HEK293 (cell line): Measurements from ENCODE around the gene TOMM40L.

Experiments used
- CTCF ChIA-PET: fragments of 350-600 bp; formaldehyde crosslinking; extraction: SDS; loops from one replicate; lab custom pipeline; 2021; ENCODE audit warnings: antibody characterized with exemption; lab: Yijun Ruan, JAX
- POLR2A ChIA-PET: fragments of 300-600 bp; formaldehyde crosslinking; extraction: SDS; loops from one replicate; lab custom pipeline; 2020; ENCODE audit warnings: antibody characterized with exemption, inconsistent platforms; lab: Yijun Ruan, JAX
- H3K27ac ChIP-seq: fragments of 200-500 bp; sonication (Bioruptor generic); 2 replicates; pipeline ENCODE4 v1.5.1; 2014; ENCODE audit warnings: low read depth, low read length, control low read depth, inconsistent platforms; ENCODE audit errors: extremely low read depth
- H3K36me3 ChIP-seq, 2 experiments: fragments of 200-500 bp in 1 of 2; sonication (Bioruptor generic) in 1 of 2; 1 replicate in 1 of 2; 2 replicates in 1 of 2; pipeline ENCODE4 v1.5.1; 2014 to 2017; ENCODE audit warnings: inconsistent platforms in 2 of 2, low read length in 2 of 2; ENCODE audit not compliant: control insufficient read depth in 2 of 2, insufficient read depth in 1 of 2
- H3K4me1 ChIP-seq: fragments of 200-500 bp; sonication (Bioruptor generic); 2 replicates; pipeline ENCODE4 v1.5.1; 2014; ENCODE audit warnings: mild to moderate bottlenecking, low read length, inconsistent platforms; ENCODE audit not compliant: control insufficient read depth, insufficient read depth
- H3K4me3 ChIP-seq: 2 replicates; pipeline ENCODE4 v1.5.1; 2011; ENCODE audit warnings: low read depth, mild to moderate bottlenecking, control low read depth, low read length, moderate library complexity
- H3K9me3 ChIP-seq: fragments of 200-500 bp; sonication (Bioruptor generic); 2 replicates; pipeline ENCODE4 v1.5.1; 2014; ENCODE audit warnings: low read depth, low read length, inconsistent platforms; ENCODE audit not compliant: control insufficient read depth, insufficient read depth
- EGR2 ChIP-seq: fragments of 450-650 bp; formaldehyde crosslinking; IDR thresholded peaks from 2 replicates; pipeline ENCODE4 v1.5.1; 2016; ENCODE audit warnings: low read depth, missing biosample characterization, missing genetic modification characterization
- HOXA7 ChIP-seq: sonication (generic); formaldehyde crosslinking; IDR thresholded peaks from 2 replicates; pipeline ENCODE4 v1.8.1; 2022; ENCODE audit warnings: missing genetic modification reagents, borderline replicate concordance
- PRDM1 ChIP-seq: fragments of 450-650 bp; formaldehyde crosslinking; IDR thresholded peaks from 2 replicates; pipeline ENCODE4; 2016; ENCODE audit warnings: missing biosample characterization, missing genetic modification characterization
- SP2 ChIP-seq: fragments of 450-650 bp; formaldehyde crosslinking; IDR thresholded peaks from 2 replicates; pipeline ENCODE4 v1.5.1; 2016; ENCODE audit warnings: missing biosample characterization, missing genetic modification characterization
- SP3 ChIP-seq: fragments of 450-650 bp; formaldehyde crosslinking; IDR thresholded peaks from 2 replicates; pipeline ENCODE4 v1.5.1; 2016; ENCODE audit warnings: missing biosample characterization, missing genetic modification characterization
- ZBTB20 ChIP-seq: fragments of 450-650 bp; formaldehyde crosslinking; IDR thresholded peaks from 2 replicates; pipeline ENCODE4 v1.5.1; 2016; ENCODE audit warnings: missing biosample characterization, missing genetic modification characterization
- ZFP41 ChIP-seq: fragments of 450-650 bp; formaldehyde crosslinking; IDR thresholded peaks from 2 replicates; pipeline ENCODE4 v1.5.1; 2016; ENCODE audit warnings: missing biosample characterization, missing genetic modification characterization, borderline replicate concordance
- ZNF202 ChIP-seq: fragments of 450-650 bp; formaldehyde crosslinking; IDR thresholded peaks from 2 replicates; pipeline ENCODE4 v1.5.1; 2016; ENCODE audit warnings: missing biosample characterization, missing genetic modification characterization, borderline replicate concordance
- ZNF221 ChIP-seq: fragments of 450-650 bp; formaldehyde crosslinking; IDR thresholded peaks from 2 replicates; pipeline ENCODE4 v1.5.1; 2017; ENCODE audit warnings: missing biosample characterization, missing genetic modification characterization, borderline replicate concordance
- ZNF23 ChIP-seq: fragments of 450-650 bp; formaldehyde crosslinking; IDR thresholded peaks from 2 replicates; pipeline ENCODE4 v1.5.1; 2016; ENCODE audit warnings: missing biosample characterization, missing genetic modification characterization, borderline replicate concordance
- ZNF292 ChIP-seq: fragments of 450-650 bp; formaldehyde crosslinking; IDR thresholded peaks from 2 replicates; pipeline ENCODE4 v1.5.1; 2016; ENCODE audit warnings: low read depth, missing biosample characterization, missing genetic modification characterization, borderline replicate concordance
- ZNF302 ChIP-seq: fragments of 450-650 bp; formaldehyde crosslinking; IDR thresholded peaks from 2 replicates; pipeline ENCODE4 v1.5.1; 2016; ENCODE audit warnings: missing biosample characterization, missing genetic modification characterization, low read depth
- ZNF324 ChIP-seq: fragments of 450-650 bp; formaldehyde crosslinking; IDR thresholded peaks from 2 replicates; pipeline ENCODE4 v1.5.1; 2016; ENCODE audit warnings: missing biosample characterization, missing genetic modification characterization
- ZNF433 ChIP-seq: fragments of 450-650 bp; formaldehyde crosslinking; IDR thresholded peaks from 2 replicates; pipeline ENCODE4 v1.5.1; 2016; ENCODE audit warnings: missing biosample characterization, missing genetic modification characterization, low read depth
- ZNF544 ChIP-seq: fragments of 450-650 bp; formaldehyde crosslinking; IDR thresholded peaks from 2 replicates; pipeline ENCODE4 v1.5.0; 2017; ENCODE audit warnings: missing biosample characterization, missing genetic modification characterization
- ZNF555 ChIP-seq: fragments of 450-650 bp; formaldehyde crosslinking; conservative IDR thresholded peaks from 2 replicates; pipeline ENCODE4 v1.5.1; 2017; ENCODE audit warnings: missing biosample characterization, mild to moderate bottlenecking, missing genetic modification characterization, inconsistent platforms
- ZNF571 ChIP-seq: fragments of 450-650 bp; formaldehyde crosslinking; IDR thresholded peaks from 2 replicates; pipeline ENCODE4 v1.5.0; 2017; ENCODE audit warnings: missing biosample characterization, missing genetic modification characterization
- ZNF600 ChIP-seq: fragments of 450-650 bp; formaldehyde crosslinking; IDR thresholded peaks from 2 replicates; pipeline ENCODE4 v1.5.1; 2016; ENCODE audit warnings: missing biosample characterization, missing genetic modification characterization
- ZNF623 ChIP-seq: fragments of 450-650 bp; formaldehyde crosslinking; IDR thresholded peaks from 2 replicates; pipeline ENCODE4 v1.5.1; 2016; ENCODE audit warnings: missing biosample characterization, missing genetic modification characterization
- TF ChIP-seq, protein P1 (sequence below): fragments of 450-650 bp; IDR thresholded peaks from 2 replicates; pipeline ENCODE4 v1.5.1; 2018; ENCODE audit warnings: missing biosample characterization, missing genetic modification characterization
- TF ChIP-seq, protein P2 (sequence below): fragments of 450-650 bp; formaldehyde crosslinking; IDR thresholded peaks from 2 replicates; pipeline ENCODE4 v1.5.1; 2016; ENCODE audit warnings: missing biosample characterization, missing genetic modification characterization
- TF ChIP-seq, protein P3 (sequence below): fragments of 450-650 bp; formaldehyde crosslinking; IDR thresholded peaks from 2 replicates; pipeline ENCODE4 v1.5.1; 2016; ENCODE audit warnings: missing biosample characterization, missing genetic modification characterization

TOMM40L gene

DNA sequence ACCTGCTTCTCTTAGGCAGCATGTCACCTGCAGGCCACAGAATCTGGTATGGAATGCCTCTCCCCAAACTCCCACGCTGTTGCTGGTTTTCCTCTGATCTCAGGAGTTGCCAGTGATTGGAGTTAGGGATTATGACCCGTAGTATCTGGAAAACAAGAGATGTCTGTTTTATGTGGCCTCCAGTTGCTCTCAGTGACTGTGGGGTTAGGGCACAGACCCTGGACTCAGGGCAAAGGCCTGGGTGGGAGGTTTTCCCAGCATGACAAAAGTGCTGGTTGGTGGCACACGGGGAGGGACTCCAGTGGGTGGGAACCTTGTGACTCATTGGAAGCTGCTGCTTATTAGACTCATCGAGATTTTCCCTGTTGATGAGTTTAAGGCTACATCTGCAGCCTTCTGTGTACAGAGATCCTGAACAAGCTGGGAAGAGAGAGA is 12.2 kb downstream of the TOMM40L start, which contains the start of gene NR1I3:
NR1I3 (minus strand) TSS at position 165 of the 435 bp plus-strand sequence. CDS start 1,638 bp downstream, outside the sequence.
- POLR2A ChIA-PET = no interaction called here
- Histone ChIP-seq H3K36me3 (no peaks in the 10 kb centered on the region), H3K9me3 (no peaks in the 10 kb centered on the region), H3K4me1 (no peaks in the 10 kb centered on the region), H3K27ac (no peak within 1 kb of the TSS), H3K4me3 (no peak within 1 kb of the TSS)
- TF ChIP-seq ZNF433 (tag by site-specific recombination) (no peak), ZNF544 (tag by site-specific recombination) (no peak), EGR2 (0 out of 2 replicates have a peak, but pooled peaks have one; percentile 19), ZNF302 (tag by site-specific recombination) (no peak), ZNF324 (tag by site-specific recombination) (no peak), SP2 (tag by site-specific recombination) (no peak)
- TF ChIP-seq, protein P1, sequence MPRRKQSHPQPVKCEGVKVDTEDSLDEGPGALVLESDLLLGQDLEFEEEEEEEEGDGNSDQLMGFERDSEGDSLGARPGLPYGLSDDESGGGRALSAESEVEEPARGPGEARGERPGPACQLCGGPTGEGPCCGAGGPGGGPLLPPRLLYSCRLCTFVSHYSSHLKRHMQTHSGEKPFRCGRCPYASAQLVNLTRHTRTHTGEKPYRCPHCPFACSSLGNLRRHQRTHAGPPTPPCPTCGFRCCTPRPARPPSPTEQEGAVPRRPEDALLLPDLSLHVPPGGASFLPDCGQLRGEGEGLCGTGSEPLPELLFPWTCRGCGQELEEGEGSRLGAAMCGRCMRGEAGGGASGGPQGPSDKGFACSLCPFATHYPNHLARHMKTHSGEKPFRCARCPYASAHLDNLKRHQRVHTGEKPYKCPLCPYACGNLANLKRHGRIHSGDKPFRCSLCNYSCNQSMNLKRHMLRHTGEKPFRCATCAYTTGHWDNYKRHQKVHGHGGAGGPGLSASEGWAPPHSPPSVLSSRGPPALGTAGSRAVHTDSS (tag by site-specific recombination) = no peak
- CTCF ChIA-PET = interaction anchor here (0.5 to 7.1 kb wide), 7 partner anchors 10 to 244 kb away, joined by 3 to 57 read pairs (median 3); partner anchors contain the start of gene TOMM40L

DNA sequence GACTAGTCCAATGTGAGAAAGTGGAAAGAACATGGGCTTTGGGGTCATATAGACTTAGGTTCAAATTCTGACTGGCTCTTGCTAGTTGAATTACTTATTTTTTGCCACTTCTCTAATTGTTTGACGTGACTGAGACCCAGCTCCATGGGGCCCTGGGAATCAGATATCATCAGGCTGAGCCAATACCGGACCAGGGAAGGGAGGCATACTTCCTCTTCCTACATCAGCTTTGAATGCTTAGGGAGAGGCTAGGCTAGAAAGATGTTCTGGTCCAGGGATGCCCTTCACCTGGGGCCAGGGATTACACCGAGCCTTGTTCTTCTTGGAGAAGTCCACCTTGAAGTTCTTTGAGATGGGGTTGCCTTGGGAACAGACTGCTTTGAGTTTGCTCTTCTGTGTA is 15.8 kb downstream of the TOMM40L start:
- Histone ChIP-seq H3K9me3 (no peaks in the 10 kb centered on the region), H3K4me3 (no peak overlapping the region), H3K27ac (no peak overlapping the region)
- TF ChIP-seq ZNF23 (tag by site-specific recombination) = no peak
- TF ChIP-seq ZBTB20 (tag by site-specific recombination) = peak; percentile 27; the same call in 1 of the 2 replicates
- TF ChIP-seq, all 188 proteins: peak for 1
- no peaks in the 10 kb centered on the region for H3K36me3 ChIP-seq
- CTCF ChIA-PET = interaction anchor here (0.6 to 7.1 kb wide), 3 partner anchors 8 to 26 kb away, joined by 3 to 57 read pairs (median 6); partner anchors contain the start of gene TOMM40L
- POLR2A ChIA-PET = no interaction called here
- H3K4me1 ChIP-seq = no peaks in the 10 kb centered on the region

DNA sequence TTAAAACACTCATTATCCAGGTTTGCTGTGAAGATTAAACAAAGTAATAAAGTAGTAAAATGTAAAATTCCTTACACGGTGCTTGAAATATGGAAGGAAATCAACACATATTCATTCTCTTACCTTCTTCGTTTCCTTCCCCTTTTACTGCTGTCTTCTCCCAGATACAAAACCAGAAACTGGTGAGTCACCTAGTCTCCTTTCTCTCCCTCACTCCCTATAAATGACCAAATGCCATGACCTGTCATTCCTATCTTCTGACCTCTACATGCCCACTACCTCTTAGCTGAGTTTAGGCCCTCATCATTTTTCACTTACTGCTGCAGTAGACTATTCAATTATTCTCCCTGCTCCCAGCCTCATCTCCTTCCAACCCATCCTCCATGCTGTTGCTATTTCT is 16.5 kb downstream of the TOMM40L start:
- ChIA-PET POLR2A (no interaction called here), CTCF (interaction anchor here (0.6 to 7.1 kb wide), 2 partner anchors 14 to 1149 kb away, joined by 4 to 57 read pairs; partner anchors contain the start of gene TOMM40L)
- H3K36me3 ChIP-seq = no peaks in the 10 kb centered on the region
- no peaks in the 10 kb centered on the region for H3K9me3 ChIP-seq
- no peak overlapping the region for H3K4me3 ChIP-seq
- no peak overlapping the region for H3K27ac ChIP-seq
- no peaks in the 10 kb centered on the region for H3K4me1 ChIP-seq
- TF ChIP-seq PRDM1 (tag by site-specific recombination) = peak; percentile 62
- TF ChIP-seq ZNF571 = no peak

DNA sequence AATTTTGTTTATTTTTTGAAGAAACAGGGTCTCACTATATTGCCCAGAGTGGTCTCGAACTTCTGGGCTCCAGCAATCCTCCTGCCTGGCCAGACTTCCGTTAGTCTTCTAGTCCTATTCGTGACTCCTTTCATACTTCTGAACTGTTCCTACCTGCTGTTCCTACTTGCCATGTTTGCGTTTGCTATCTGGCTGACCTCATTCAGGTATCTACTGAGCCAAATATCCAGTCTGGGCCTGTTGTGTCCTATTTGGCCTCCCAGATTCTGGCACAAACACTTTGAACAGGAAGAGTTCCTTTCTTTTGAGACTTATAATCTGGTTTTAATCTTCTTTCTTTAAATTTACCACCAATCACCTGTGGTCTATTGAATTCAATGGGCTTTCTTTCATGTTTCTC is 19.0 kb downstream of the TOMM40L start:
- CTCF ChIA-PET = no interaction called here
- POLR2A ChIA-PET = no interaction called here
- Histone ChIP-seq H3K4me3 (no peak overlapping the region), H3K36me3 (no peaks in the 10 kb centered on the region), H3K9me3 (no peaks in the 10 kb centered on the region), H3K4me1 (no peaks in the 10 kb centered on the region)
- TF ChIP-seq ZNF555 (tag by site-specific recombination) (no peak), HOXA7 (CRISPR knock-in tag) (no peak), ZFP41 (tag by site-specific recombination) (no peak), ZNF623 (tag by site-specific recombination) (no peak), SP3 (tag by site-specific recombination) (no peak), ZNF23 (tag by site-specific recombination) (no peak), ZNF600 (tag by site-specific recombination) (no peak), ZNF221 (tag by site-specific recombination) (no peak), ZNF202 (tag by site-specific recombination) (no peak), ZNF292 (tag by site-specific recombination) (no peak)
- TF ChIP-seq, protein P2, sequence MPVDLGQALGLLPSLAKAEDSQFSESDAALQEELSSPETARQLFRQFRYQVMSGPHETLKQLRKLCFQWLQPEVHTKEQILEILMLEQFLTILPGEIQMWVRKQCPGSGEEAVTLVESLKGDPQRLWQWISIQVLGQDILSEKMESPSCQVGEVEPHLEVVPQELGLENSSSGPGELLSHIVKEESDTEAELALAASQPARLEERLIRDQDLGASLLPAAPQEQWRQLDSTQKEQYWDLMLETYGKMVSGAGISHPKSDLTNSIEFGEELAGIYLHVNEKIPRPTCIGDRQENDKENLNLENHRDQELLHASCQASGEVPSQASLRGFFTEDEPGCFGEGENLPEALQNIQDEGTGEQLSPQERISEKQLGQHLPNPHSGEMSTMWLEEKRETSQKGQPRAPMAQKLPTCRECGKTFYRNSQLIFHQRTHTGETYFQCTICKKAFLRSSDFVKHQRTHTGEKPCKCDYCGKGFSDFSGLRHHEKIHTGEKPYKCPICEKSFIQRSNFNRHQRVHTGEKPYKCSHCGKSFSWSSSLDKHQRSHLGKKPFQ (tag by site-specific recombination) = no peak
- TF ChIP-seq, protein P3, sequence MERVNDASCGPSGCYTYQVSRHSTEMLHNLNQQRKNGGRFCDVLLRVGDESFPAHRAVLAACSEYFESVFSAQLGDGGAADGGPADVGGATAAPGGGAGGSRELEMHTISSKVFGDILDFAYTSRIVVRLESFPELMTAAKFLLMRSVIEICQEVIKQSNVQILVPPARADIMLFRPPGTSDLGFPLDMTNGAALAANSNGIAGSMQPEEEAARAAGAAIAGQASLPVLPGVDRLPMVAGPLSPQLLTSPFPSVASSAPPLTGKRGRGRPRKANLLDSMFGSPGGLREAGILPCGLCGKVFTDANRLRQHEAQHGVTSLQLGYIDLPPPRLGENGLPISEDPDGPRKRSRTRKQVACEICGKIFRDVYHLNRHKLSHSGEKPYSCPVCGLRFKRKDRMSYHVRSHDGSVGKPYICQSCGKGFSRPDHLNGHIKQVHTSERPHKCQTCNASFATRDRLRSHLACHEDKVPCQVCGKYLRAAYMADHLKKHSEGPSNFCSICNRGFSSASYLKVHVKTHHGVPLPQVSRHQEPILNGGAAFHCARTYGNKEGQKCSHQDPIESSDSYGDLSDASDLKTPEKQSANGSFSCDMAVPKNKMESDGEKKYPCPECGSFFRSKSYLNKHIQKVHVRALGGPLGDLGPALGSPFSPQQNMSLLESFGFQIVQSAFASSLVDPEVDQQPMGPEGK = no peak
- TF ChIP-seq, all 188 proteins: peak for 0
- no peak overlapping the region for H3K27ac ChIP-seq
